HepG2 (cell line): ENCODE results near the gene SLC6A9. TPM values are rescaled to one million over a fixed set of nuclear protein-coding genes. Genes with fewer than 3 reads are reported as not detected.
A peak's percentile ranks its signal among the peaks of the same experiment; 100 is the strongest.

ENCODE experiments used
- ARID4A ChIP-seq: sonication (generic); formaldehyde crosslinking; IDR thresholded peaks from 2 replicates; pipeline ENCODE4 v1.5.0; 2020; ENCODE audit warnings: mild to moderate bottlenecking, missing genetic modification reagents, borderline replicate concordance
- ESRRA ChIP-seq: sonication (generic); formaldehyde crosslinking; IDR thresholded peaks from 2 replicates; pipeline ENCODE4 v1.5.1; 2020; ENCODE audit warnings: mild to moderate bottlenecking, low read depth, missing genetic modification reagents
- FOXP4 ChIP-seq: sonication (generic); formaldehyde crosslinking; IDR thresholded peaks from 2 replicates; pipeline ENCODE4 v1.4.0; 2020; ENCODE audit warnings: missing genetic modification reagents
- GPBP1L1 ChIP-seq: sonication (generic); formaldehyde crosslinking; IDR thresholded peaks from 2 replicates; pipeline ENCODE4 v1.5.0; 2020; ENCODE audit warnings: mild to moderate bottlenecking, missing genetic modification reagents
- HDAC1 ChIP-seq: sonication (generic); formaldehyde crosslinking; IDR thresholded peaks from 2 replicates; pipeline ENCODE4 v1.5.1; 2020; ENCODE audit warnings: mild to moderate bottlenecking, missing genetic modification reagents
- HDAC2 ChIP-seq: sonication (generic); formaldehyde crosslinking; IDR thresholded peaks from 2 replicates; pipeline ENCODE4 v1.4.0; 2020; ENCODE audit warnings: missing genetic modification reagents
- HNRNPK ChIP-seq: fragments of 200-400 bp; formaldehyde crosslinking; IDR thresholded peaks from 2 replicates; pipeline ENCODE4 v1.6.1; 2018; ENCODE audit warnings: low read length, low read depth, moderate library complexity, mild to moderate bottlenecking; ENCODE audit not compliant: poor library complexity, severe bottlenecking
- POLR2AphosphoS5 ChIP-seq: IDR thresholded peaks from 2 replicates; pipeline ENCODE4 v1.6.1; 2012; ENCODE audit warnings: low read depth, low read length
- SKI ChIP-seq: fragments of 450-650 bp; IDR thresholded peaks from one replicate; pipeline ENCODE4 v1.6.1; 2018; ENCODE audit warnings: mild to moderate bottlenecking; ENCODE audit not compliant: partially characterized antibody
- ZNF143 ChIP-seq: sonication (generic); formaldehyde crosslinking; IDR thresholded peaks from 2 replicates; pipeline ENCODE4 v1.4.0; 2020; ENCODE audit warnings: missing genetic modification reagents
- ZNF589 ChIP-seq: sonication (generic); formaldehyde crosslinking; conservative IDR thresholded peaks from 2 replicates; pipeline ENCODE4 v1.8.0; 2022; ENCODE audit warnings: mild to moderate bottlenecking, moderate library complexity, missing genetic modification reagents
- ZNF670 ChIP-seq: sonication (generic); formaldehyde crosslinking; IDR thresholded peaks from 2 replicates; pipeline ENCODE4 v1.8.0; 2022; ENCODE audit warnings: mild to moderate bottlenecking, missing genetic modification reagents, borderline replicate concordance
- ZNF691 ChIP-seq: sonication (generic); formaldehyde crosslinking; IDR thresholded peaks from 2 replicates; pipeline ENCODE4 v1.4.0; 2020; ENCODE audit warnings: missing genetic modification reagents, low read depth, mild to moderate bottlenecking, borderline replicate concordance
- ZNF7 ChIP-seq: IDR thresholded peaks from 2 replicates; pipeline ENCODE4 v1.6.1; 2016; ENCODE audit warnings: missing biosample characterization, missing genetic modification reagents
- polyA plus RNA-seq, 8 experiments: library from polyadenylated mRNA; depleted of rRNA in 3 of 8; stranded (reverse) in 7 of 8; unstranded in 1 of 8; fragments of >200 nt; fragmentation: Illumina TruSeq in 4 of 8; extraction: Trizol in 4 of 8; gene quantifications; 2 replicates each; pipeline versions ENCODE4 v1.2.1 to v1.2.3, GENCODE V29; 2011 to 2016; ENCODE audit warnings: low read depth in 4 of 8, missing spikeins in 1 of 8, mixed read lengths in 1 of 8; ENCODE audit not compliant: insufficient read depth in 1 of 8
- total RNA-seq, 5 experiments: library from RNA; depleted of rRNA; stranded (reverse); fragments of >200 nt; fragmentation: Illumina TruSeq; extraction: Trizol; gene quantifications; 2 replicates each; pipeline ENCODE4 v1.2.3, GENCODE V29; 2016; ENCODE audit warnings: low read depth in 1 of 5

Gene SLC6A9
- total and polyA plus RNA-seq, 2 of the 13 experiments (the other 11 are each of a cell fraction or from before 2014, with no cell fraction given): 8.5 to 9.9 TPM

- TF ChIP-seq FOXP4 (CRISPR knock-in tag) (peak; percentile 26; the same call in 1 of the 2 replicates), SKI (peak; percentile 9), ZNF691 (peak; percentile 3; the same call in 1 of the 2 replicates), POLR2AphosphoS5 (peak; percentile 48), ESRRA (peak; percentile 38; the same call in 1 of the 2 replicates), ZNF670 (peak; percentile 16; the same call in 1 of the 2 replicates), HDAC2 (CRISPR knock-in tag) (peak; percentile 14; the same call in 1 of the 2 replicates), GPBP1L1 (no peak), ZNF589 (0 out of 2 replicates have a peak, but pooled peaks have one; percentile 26), ARID4A (CRISPR knock-in tag) (peak; percentile 91; the same call in 1 of the 2 replicates), HNRNPK (peak; percentile 60), ZNF143 (0 out of 2 replicates have a peak, but pooled peaks have one; percentile 21), HDAC1 (CRISPR knock-in tag) (peak; percentile 80), ZNF7 (no peak)
Measured at GRCh38 chr1:43991476-43992231, 39.6 kb downstream of the SLC6A9 start, which contains the start of gene CCDC24 (continued).
